Coronary artery (tissue), 2 donors: ENCODE results near the gene RPS6KA5.
A peak's percentile ranks its signal among the peaks of the same experiment; 100 is the strongest.

Source experiments
- DNase-seq: peaks from one replicate; pipeline ENCODE4 v3.0.0-alpha.2; 2017; ENCODE audit warnings: low spot score
- H3K27ac ChIP-seq, 2 donors: fragments of 200-600 bp; sonication (generic); one replicate each; pipeline ENCODE4 v1.5.1; 2016 to 2019
- H3K4me3 ChIP-seq: fragments of 200-600 bp; sonication (generic); 2 replicates; pipeline ENCODE4 v1.5.1; 2016; ENCODE audit warnings: mild to moderate bottlenecking, moderate library complexity
- CTCF ChIP-seq: fragments of 200-600 bp; sonication (generic); IDR thresholded peaks from one replicate; pipeline ENCODE4 v1.5.1; 2019; ENCODE audit warnings: antibody characterized with exemption

Gene RPS6KA5

GRCh38 chr14:90816681-90817436 is 243.6 kb downstream of the RPS6KA5 start:
- TF ChIP-seq CTCF = no peak
- peak overlapping the region; percentile 41 to 47 for H3K27ac ChIP-seq
- no peak for DNase-seq
- peak overlapping the region; percentile 91 for H3K4me3 ChIP-seq

DNA sequence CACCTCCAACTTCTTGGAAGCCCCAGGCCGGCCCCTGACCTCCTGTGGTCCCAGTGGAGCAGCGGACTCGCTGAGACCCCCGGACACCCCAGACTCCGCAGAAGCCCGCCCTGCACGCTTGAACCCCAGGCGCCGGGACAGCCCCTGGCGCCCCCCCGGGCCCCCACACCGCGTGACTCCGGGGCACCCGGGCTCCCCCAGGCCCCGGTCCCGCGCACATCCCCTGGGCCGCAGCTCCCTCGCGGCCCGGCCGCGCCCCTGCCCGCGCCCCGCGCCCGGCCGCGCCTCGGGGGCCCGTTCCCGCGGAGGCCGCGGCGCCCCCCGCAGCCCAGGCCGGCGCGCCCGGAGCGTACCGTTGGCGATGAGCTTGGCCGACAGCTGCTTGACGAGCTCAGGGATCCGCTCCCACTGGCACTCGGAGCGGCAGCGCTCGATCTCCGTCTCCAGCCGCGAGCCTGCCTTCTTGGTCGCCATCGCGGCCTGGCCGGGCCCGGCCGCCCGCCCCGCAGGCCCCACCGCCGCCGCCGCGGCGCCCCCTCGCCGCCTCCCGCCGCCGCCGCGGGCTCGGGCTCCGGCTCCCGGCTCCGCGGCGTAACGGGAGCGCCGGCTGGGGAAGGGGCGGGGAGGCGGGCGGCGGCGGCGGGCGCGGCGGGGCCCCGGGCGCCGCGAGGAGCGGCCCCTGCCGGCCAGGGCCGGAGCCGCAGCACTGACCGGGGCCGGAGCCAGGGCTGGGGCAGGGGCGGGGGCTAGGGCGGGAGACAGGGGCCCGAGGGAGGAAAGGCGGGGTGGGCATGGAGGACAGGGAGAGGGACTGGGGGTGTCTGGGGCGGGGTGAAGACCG is 244.4 kb downstream of the RPS6KA5 start, which contains the start of gene TTC7B:
TSS of gene TTC7B (minus strand) at position 609 of the 841 bp plus-strand sequence. CDS start at position 474, 135 bp downstream.
- DNase-seq = no peak
- peak within 1 kb of the TSS; percentile 47 to 72 for H3K27ac ChIP-seq
- no peak for TF ChIP-seq CTCF
- H3K4me3 ChIP-seq = peak within 1 kb of the TSS; percentile 91

DNA sequence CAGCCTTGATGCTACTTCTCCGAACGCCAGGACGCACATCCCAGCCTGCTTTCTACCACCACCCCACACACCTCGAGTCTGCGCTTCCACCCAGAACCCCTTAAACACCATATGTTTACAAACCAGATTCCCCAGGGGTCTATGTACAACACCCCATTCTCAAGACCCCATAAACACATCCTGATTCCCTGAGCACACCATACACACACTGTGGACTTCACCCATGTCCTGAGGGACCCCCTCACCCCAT is 244.9 kb downstream of the RPS6KA5 start:
- peak overlapping the region; percentile 91 for H3K4me3 ChIP-seq
- peak overlapping the region in 1 of 2 donors; percentile 72 for H3K27ac ChIP-seq
- no peak for DNase-seq
- no peak for TF ChIP-seq CTCF

DNA sequence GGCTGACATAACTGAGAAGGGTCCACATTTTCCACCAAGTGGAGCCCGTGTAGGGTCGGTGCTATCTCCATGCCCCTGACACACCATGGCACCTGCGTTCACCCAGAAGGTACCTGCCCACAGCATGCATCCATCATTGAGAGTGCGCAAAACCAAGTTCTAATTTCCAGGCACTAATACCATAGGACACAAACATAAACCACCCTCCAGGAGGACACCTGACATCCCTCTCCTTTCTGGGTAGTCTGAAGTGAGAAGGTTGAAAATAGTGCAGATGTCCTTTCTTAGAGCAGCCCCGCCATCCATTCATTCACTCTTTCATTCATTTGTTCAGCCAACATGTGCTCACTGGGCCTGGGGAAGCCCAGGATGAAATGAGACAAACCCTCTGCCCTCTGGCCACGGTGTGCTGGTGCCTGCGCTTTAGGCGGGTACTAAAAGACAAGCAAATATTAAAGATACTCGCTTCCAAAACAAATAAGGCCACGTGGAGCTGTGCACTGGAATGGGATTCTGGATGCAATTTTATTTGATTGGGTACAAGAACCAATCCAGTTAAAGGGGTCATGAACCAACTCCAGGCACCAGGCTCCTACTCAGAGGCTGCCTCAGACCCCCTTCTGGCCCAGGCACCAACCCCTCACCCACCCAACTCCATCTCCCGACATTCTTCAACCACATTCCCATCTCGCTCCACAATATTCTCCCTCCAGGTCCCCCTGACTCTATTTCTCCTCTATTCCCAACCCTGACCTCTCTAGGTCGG is 245.5 kb downstream of the RPS6KA5 start:
- no peak overlapping the region for H3K27ac ChIP-seq
- H3K4me3 ChIP-seq = peak overlapping the region; percentile 91
- DNase-seq = no peak
- TF ChIP-seq CTCF = no peak

DNA sequence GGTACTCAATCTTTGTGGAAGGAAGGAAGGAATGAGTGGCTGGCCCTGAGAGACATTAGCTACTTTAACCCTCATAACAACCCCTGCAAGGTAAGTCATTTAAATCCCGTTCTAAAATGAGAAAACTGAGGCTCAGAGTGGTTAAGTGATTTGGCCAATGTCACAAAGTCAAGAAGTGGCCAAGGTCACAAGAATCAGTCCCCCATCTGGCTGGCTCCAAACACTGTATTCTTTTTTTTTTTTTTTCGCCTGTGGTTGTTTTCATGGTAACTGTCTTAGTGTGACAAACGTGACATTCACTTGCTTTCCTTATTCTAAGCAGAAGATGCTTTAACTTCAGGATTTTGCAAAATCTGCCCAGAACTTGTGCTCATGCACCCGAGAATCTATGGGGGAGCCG is 247.0 kb downstream of the RPS6KA5 start:
- no peak overlapping the region for H3K4me3 ChIP-seq
- no peak for TF ChIP-seq CTCF
- DNase-seq = no peak
- no peak overlapping the region for H3K27ac ChIP-seq

DNA sequence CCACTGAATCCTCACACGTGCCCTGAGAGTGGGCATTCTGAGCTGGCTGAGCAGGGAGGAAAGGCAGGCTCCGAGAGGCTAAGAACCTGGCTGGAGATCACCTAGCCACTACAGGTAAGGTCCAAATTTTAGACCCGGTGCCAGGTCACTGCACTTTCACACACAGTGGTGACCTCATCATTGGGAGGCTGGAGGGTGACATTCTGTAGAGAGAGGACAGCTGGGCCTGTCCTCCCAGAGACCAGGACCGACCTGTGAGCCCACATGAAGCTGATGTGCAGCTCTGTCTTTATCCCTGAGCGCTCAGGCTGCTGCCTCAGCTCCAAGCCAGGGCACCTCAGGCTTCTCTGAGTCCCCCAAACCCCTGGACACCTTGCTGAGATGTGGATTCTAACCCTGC is 248.3 kb downstream of the RPS6KA5 start:
- TF ChIP-seq CTCF = no peak
- H3K27ac ChIP-seq = no peak overlapping the region
- no peak overlapping the region for H3K4me3 ChIP-seq
- DNase-seq = no peak
